Panc1 (cell line): Measurements from ENCODE around the gene SCAF11.

Source experiments
- POLR2AphosphoS5 ChIP-seq: IDR thresholded peaks from 2 replicates; pipeline ENCODE4 v1.6.1; 2012; ENCODE audit warnings: mild to moderate bottlenecking, low read depth, low read length, moderate library complexity
- SIN3A ChIP-seq: IDR thresholded peaks from 2 replicates; pipeline ENCODE4 v1.6.1; 2012; ENCODE audit warnings: low read depth, mild to moderate bottlenecking, low read length, moderate library complexity, borderline replicate concordance; ENCODE audit not compliant: insufficient read depth
- TCF7L2 ChIP-seq: IDR thresholded peaks from 2 replicates; pipeline ENCODE4 v1.6.1; 2011; ENCODE audit warnings: mild to moderate bottlenecking, low read depth, low read length, inconsistent platforms
- TF ChIP-seq, protein P1 (sequence below): fragments of 450-650 bp; IDR thresholded peaks from 2 replicates; pipeline ENCODE4 v1.5.1; 2017; ENCODE audit warnings: mild to moderate bottlenecking
- TF ChIP-seq, protein P2 (sequence below), 2 experiments: IDR thresholded peaks; 2 replicates each; pipeline ENCODE4 v1.6.1; 2011 to 2012; ENCODE audit warnings: low read depth in 2 of 2, control low read depth in 1 of 2, low read length in 1 of 2, mild to moderate bottlenecking in 1 of 2, moderate library complexity in 1 of 2; ENCODE audit not compliant: insufficient read depth in 1 of 2

DNA sequence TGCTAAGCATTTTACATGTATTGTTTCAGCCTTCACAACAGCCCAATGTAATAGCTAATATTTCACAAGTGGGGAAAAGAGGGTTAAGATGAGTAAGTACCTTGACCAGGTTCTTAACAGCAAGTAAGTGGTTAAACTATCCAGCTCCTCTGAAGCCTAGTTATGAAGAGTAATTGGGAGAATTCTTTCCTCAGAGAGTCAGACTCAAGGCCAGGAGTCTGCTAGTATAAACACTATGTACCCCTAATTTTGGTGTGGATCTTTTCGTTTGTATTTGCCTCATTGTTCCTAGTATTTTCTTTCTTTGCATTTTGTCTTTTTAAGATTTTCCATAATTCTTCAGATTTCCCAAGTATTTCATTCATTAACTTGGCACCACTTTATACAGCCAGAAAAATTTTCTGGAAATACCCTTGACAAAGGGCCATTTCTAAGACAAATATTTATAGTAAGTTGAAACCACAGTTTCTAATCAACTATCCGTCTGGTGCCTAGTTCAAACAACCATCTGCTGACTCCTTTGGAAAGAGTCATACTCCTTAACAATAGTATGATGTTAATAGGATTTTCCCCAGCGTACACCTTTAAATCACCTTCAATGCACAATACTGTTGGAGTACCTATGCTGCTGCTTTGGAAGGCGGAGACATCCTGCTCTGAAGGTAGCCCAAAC lies 81.2 kb downstream of the SCAF11 start:
- TF ChIP-seq, protein P1, sequence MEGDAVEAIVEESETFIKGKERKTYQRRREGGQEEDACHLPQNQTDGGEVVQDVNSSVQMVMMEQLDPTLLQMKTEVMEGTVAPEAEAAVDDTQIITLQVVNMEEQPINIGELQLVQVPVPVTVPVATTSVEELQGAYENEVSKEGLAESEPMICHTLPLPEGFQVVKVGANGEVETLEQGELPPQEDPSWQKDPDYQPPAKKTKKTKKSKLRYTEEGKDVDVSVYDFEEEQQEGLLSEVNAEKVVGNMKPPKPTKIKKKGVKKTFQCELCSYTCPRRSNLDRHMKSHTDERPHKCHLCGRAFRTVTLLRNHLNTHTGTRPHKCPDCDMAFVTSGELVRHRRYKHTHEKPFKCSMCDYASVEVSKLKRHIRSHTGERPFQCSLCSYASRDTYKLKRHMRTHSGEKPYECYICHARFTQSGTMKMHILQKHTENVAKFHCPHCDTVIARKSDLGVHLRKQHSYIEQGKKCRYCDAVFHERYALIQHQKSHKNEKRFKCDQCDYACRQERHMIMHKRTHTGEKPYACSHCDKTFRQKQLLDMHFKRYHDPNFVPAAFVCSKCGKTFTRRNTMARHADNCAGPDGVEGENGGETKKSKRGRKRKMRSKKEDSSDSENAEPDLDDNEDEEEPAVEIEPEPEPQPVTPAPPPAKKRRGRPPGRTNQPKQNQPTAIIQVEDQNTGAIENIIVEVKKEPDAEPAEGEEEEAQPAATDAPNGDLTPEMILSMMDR: no peak
- TF ChIP-seq POLR2AphosphoS5: no peak
- TF ChIP-seq, protein P2, sequence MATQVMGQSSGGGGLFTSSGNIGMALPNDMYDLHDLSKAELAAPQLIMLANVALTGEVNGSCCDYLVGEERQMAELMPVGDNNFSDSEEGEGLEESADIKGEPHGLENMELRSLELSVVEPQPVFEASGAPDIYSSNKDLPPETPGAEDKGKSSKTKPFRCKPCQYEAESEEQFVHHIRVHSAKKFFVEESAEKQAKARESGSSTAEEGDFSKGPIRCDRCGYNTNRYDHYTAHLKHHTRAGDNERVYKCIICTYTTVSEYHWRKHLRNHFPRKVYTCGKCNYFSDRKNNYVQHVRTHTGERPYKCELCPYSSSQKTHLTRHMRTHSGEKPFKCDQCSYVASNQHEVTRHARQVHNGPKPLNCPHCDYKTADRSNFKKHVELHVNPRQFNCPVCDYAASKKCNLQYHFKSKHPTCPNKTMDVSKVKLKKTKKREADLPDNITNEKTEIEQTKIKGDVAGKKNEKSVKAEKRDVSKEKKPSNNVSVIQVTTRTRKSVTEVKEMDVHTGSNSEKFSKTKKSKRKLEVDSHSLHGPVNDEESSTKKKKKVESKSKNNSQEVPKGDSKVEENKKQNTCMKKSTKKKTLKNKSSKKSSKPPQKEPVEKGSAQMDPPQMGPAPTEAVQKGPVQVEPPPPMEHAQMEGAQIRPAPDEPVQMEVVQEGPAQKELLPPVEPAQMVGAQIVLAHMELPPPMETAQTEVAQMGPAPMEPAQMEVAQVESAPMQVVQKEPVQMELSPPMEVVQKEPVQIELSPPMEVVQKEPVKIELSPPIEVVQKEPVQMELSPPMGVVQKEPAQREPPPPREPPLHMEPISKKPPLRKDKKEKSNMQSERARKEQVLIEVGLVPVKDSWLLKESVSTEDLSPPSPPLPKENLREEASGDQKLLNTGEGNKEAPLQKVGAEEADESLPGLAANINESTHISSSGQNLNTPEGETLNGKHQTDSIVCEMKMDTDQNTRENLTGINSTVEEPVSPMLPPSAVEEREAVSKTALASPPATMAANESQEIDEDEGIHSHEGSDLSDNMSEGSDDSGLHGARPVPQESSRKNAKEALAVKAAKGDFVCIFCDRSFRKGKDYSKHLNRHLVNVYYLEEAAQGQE (IDR thresholded peaks at IDR 0.05; ENCODE audit: insufficient read depth in 1 of 2, low read depth in 2 of 2, low read length in 1 of 2): no peak
- TF ChIP-seq TCF7L2: no peak
- no peak for TF ChIP-seq SIN3A
